Measurements from ENCODE around the gene PCDHA6. TPM values are rescaled to one million over a fixed set of nuclear protein-coding genes. Genes with fewer than 3 reads are reported as not detected.
"Not testable (repeated sequence)": the region's sequence is repeated elsewhere in the genome, so short reads cannot be mapped to it uniquely, and the experiment has no call there.

Gene PCDHA6
- polyA plus RNA-seq, 4 donors, result 0.12 to 0.27 TPM; not detected in 2

DNA sequence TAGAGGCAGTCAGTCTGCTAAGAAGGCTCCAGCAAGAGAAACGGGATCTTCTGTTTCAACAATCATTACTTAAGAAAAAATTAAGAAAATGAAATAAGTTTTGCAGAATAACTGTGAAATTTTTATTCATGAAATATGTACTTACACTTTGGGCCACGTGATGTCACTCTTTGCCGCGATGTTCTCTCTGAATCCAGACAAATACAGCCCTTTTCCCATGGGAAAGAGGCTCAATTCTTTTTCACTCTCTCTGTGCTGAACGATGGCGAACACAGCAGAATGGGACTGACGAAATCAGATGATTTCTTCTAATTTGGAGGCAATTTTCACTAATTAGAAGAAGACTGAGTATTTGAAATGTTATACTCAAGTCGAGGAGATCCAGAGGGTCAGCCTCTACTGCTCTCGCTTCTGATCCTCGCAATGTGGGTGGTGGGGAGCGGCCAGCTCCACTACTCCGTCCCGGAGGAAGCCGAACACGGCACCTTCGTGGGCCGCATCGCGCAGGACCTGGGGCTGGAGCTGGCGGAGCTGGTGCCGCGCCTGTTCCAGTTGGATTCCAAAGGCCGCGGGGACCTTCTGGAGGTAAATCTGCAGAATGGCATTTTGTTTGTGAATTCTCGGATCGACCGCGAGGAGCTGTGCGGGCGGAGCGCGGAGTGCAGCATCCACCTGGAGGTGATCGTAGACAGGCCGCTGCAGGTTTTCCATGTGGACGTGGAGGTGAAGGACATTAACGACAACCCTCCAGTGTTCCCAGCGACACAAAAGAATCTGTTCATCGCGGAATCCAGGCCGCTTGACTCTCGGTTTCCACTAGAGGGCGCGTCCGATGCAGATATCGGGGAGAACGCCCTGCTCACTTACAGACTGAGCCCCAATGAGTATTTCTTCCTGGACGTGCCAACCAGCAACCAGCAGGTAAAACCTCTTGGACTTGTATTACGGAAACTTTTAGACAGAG, 20.7 kb downstream of the PCDHA6 start, which contains the start of gene PCDHA9:
Gene PCDHA9 (plus strand): TSS at position 244 of the 964 bp plus-strand sequence. CDS start 114 bp downstream, at position 358.
- not testable (repeated sequence) for H3K4me1 ChIP-seq (ENCODE audit: control insufficient read depth in 3 of 3, insufficient read depth in 2 of 3, low read depth in 1 of 3, low read length in 2 of 3); DNase-seq; FAIRE-seq; H3K4me3 ChIP-seq (ENCODE audit: low read depth in 1 of 3, low read length in 3 of 3); H3K36me3 ChIP-seq (ENCODE audit: control insufficient read depth in 3 of 3, insufficient read depth in 2 of 3, low read depth in 1 of 3, low read length in 3 of 3); H3K27ac ChIP-seq (ENCODE audit: low read depth in 1 of 3, low read length in 2 of 3); H3K27me3 ChIP-seq (ENCODE audit: control insufficient read depth in 3 of 3, insufficient read depth in 3 of 3, low read length in 3 of 3)
- H3K9me3 ChIP-seq (ENCODE audit: control insufficient read depth in 2 of 2, insufficient read depth in 1 of 2, low read depth in 1 of 2, low read length in 1 of 2), result peaks cover 0 to 13% of the 10 kb centered on the region in 2 donors
- WGBS, 3 donors, result 25 to 45% methylated on average over 37 to 46 of the region's 48 CpGs; no CpG with 5 or more reads in 1 of the 3 donors

DNA sequence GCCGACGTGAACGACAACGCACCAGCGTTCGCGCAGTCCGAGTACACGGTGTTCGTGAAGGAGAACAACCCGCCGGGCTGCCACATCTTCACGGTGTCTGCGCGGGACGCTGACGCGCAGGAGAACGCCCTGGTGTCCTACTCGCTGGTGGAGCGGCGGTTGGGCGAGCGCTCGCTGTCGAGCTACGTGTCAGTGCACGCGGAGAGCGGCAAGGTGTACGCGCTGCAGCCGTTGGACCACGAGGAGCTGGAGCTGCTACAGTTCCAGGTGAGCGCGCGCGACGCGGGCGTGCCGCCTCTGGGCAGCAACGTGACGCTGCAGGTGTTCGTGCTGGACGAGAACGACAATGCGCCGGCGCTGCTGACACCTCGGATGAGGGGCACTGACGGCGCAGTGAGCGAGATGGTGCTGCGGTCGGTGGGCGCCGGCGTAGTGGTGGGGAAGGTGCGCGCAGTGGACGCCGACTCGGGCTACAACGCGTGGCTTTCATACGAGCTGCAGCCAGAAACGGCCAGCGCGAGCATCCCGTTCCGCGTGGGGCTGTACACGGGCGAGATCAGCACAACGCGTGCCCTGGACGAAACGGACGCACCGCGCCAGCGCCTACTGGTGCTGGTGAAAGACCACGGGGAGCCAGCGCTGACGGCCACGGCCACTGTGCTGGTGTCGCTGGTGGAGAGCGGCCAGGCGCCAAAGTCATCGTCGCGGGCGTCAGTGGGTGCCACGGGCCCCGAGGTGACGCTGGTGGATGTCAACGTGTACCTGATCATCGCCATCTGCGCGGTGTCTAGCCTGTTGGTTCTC, 22.3 kb downstream of the PCDHA6 start:
- H3K27ac ChIP-seq (ENCODE audit: low read depth in 1 of 3, low read length in 2 of 3); H3K4me3 ChIP-seq (ENCODE audit: low read depth in 1 of 3, low read length in 3 of 3); FAIRE-seq; H3K4me1 ChIP-seq (ENCODE audit: control insufficient read depth in 3 of 3, insufficient read depth in 2 of 3, low read depth in 1 of 3, low read length in 2 of 3); H3K36me3 ChIP-seq (ENCODE audit: control insufficient read depth in 3 of 3, insufficient read depth in 2 of 3, low read depth in 1 of 3, low read length in 3 of 3); H3K27me3 ChIP-seq (ENCODE audit: control insufficient read depth in 3 of 3, insufficient read depth in 3 of 3, low read length in 3 of 3); DNase-seq: not testable (repeated sequence)
- peaks cover 0 to 12% of the 10 kb centered on the region in 2 donors for H3K9me3 ChIP-seq (ENCODE audit: control insufficient read depth in 2 of 2, insufficient read depth in 1 of 2, low read depth in 1 of 2, low read length in 1 of 2)
- 55 to 80% methylated on average over 97 to 101 of the region's 101 CpGs; no CpG with 5 or more reads in 1 of the 3 donors for WGBS, 3 donors

GRCh38 chr5:140855772-140856674, 28.3 kb downstream of the PCDHA6 start, which contains the start of gene PCDHA10:
Gene PCDHA10 (plus strand): TSS chr5:140855897. CDS start chr5:140856049, 152 bp downstream.
- Histone ChIP-seq H3K4me1 (ENCODE audit: control insufficient read depth in 3 of 3, insufficient read depth in 2 of 3, low read depth in 1 of 3, low read length in 2 of 3) (no peaks in the 10 kb centered on the region), H3K4me3 (ENCODE audit: low read depth in 1 of 3, low read length in 3 of 3) (no peak within 1 kb of the TSS), H3K27me3 (ENCODE audit: control insufficient read depth in 3 of 3, insufficient read depth in 3 of 3, low read length in 3 of 3) (no peaks in the 10 kb centered on the region), H3K36me3 (ENCODE audit: control insufficient read depth in 3 of 3, insufficient read depth in 2 of 3, low read depth in 1 of 3, low read length in 3 of 3) (no peaks in the 10 kb centered on the region), H3K9me3 (ENCODE audit: control insufficient read depth in 2 of 2, insufficient read depth in 1 of 2, low read depth in 1 of 2, low read length in 1 of 2) (peaks cover 0 to 7% of the 10 kb centered on the region in 2 donors), H3K27ac (ENCODE audit: low read depth in 1 of 3, low read length in 2 of 3) (no peak within 1 kb of the TSS)
- FAIRE-seq (no peak), DNase-seq (no peak)
- WGBS, 3 donors, result 29 to 53% methylated on average over 44 of the region's 44 CpGs; no CpG with 5 or more reads in 1 of the 3 donors

GRCh38 chr5:140857177-140857986, 29.6 kb downstream of the PCDHA6 start:
- WGBS, 3 donors, result 63 to 80% methylated on average over 86 to 94 of the region's 94 CpGs; no CpG with 5 or more reads in 1 of the 3 donors
- FAIRE-seq (no peak), DNase-seq (no peak)
- peaks cover 0 to 19% of the 10 kb centered on the region in 2 donors for H3K9me3 ChIP-seq (ENCODE audit: control insufficient read depth in 2 of 2, insufficient read depth in 1 of 2, low read depth in 1 of 2, low read length in 1 of 2)
- no peak overlapping the region for H3K4me3 ChIP-seq (ENCODE audit: low read depth in 1 of 3, low read length in 3 of 3)
- H3K27ac ChIP-seq (ENCODE audit: low read depth in 1 of 3, low read length in 2 of 3), result no peak overlapping the region
- peaks cover 0 to under 1% (median 0%) of the 10 kb centered on the region in 3 donors for H3K27me3 ChIP-seq (ENCODE audit: control insufficient read depth in 3 of 3, insufficient read depth in 3 of 3, low read length in 3 of 3)
- no peaks in the 10 kb centered on the region for H3K36me3 ChIP-seq (ENCODE audit: control insufficient read depth in 3 of 3, insufficient read depth in 2 of 3, low read depth in 1 of 3, low read length in 3 of 3)
- H3K4me1 ChIP-seq (ENCODE audit: control insufficient read depth in 3 of 3, insufficient read depth in 2 of 3, low read depth in 1 of 3, low read length in 2 of 3), result no peaks in the 10 kb centered on the region

DNA sequence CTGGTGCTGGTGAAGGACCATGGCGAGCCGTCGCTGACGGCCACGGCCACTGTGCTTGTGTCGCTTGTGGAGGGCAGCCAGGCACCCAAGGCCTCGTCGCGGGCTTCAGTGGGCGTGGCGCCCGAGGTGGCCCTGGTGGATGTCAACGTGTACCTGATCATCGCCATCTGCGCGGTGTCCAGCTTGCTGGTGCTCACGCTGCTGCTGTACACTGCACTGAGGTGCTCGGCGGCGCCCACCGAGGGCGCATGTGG, 30.2 kb downstream of the PCDHA6 start:
- Histone ChIP-seq H3K4me1 (ENCODE audit: control insufficient read depth in 3 of 3, insufficient read depth in 2 of 3, low read depth in 1 of 3, low read length in 2 of 3) (no peaks in the 10 kb centered on the region), H3K9me3 (ENCODE audit: control insufficient read depth in 2 of 2, insufficient read depth in 1 of 2, low read depth in 1 of 2, low read length in 1 of 2) (peaks cover 0 to 24% of the 10 kb centered on the region in 2 donors), H3K27me3 (ENCODE audit: control insufficient read depth in 3 of 3, insufficient read depth in 3 of 3, low read length in 3 of 3) (peaks cover 0 to 2% (median 0%) of the 10 kb centered on the region in 3 donors), H3K4me3 (ENCODE audit: low read depth in 1 of 3, low read length in 3 of 3) (no peak overlapping the region), H3K27ac (ENCODE audit: low read depth in 1 of 3, low read length in 2 of 3) (no peak overlapping the region), H3K36me3 (ENCODE audit: control insufficient read depth in 3 of 3, insufficient read depth in 2 of 3, low read depth in 1 of 3, low read length in 3 of 3) (no peaks in the 10 kb centered on the region)
- FAIRE-seq, result no peak
- 62 to 74% methylated on average over 10 to 22 of the region's 22 CpGs; no CpG with 5 or more reads in 1 of the 3 donors for WGBS, 3 donors
- no peak for DNase-seq

- Histone ChIP-seq H3K9me3 (ENCODE audit: control insufficient read depth in 2 of 2, insufficient read depth in 1 of 2, low read depth in 1 of 2, low read length in 1 of 2) (peaks cover 0 to 27% of the 10 kb centered on the region in 2 donors), H3K36me3 (ENCODE audit: control insufficient read depth in 3 of 3, insufficient read depth in 2 of 3, low read depth in 1 of 3, low read length in 3 of 3) (no peaks in the 10 kb centered on the region), H3K27ac (ENCODE audit: low read depth in 1 of 3, low read length in 2 of 3) (no peak overlapping the region), H3K27me3 (ENCODE audit: control insufficient read depth in 3 of 3, insufficient read depth in 3 of 3, low read length in 3 of 3) (peaks cover 0 to 5% (median 0%) of the 10 kb centered on the region in 3 donors), H3K4me3 (ENCODE audit: low read depth in 1 of 3, low read length in 3 of 3) (no peak overlapping the region), H3K4me1 (ENCODE audit: control insufficient read depth in 3 of 3, insufficient read depth in 2 of 3, low read depth in 1 of 3, low read length in 2 of 3) (no peaks in the 10 kb centered on the region)
- WGBS, 3 donors, result 52 to 75% (median 70%) methylated on average over 74 to 76 of the region's 76 CpGs
- FAIRE-seq, result no peak
- DNase-seq, result no peak
Measured at GRCh38 chr5:140862441-140863295, 34.9 kb downstream of the PCDHA6 start.

Data from small intestine (tissue), 7 donors.